Fibroblast of peridontal ligament (primary cell): ENCODE results near the gene XAF1.
"Not testable (repeated sequence)": the region's sequence is repeated elsewhere in the genome, so short reads cannot be mapped to it uniquely, and the experiment has no call there.

Source experiments
- DNase-seq: peaks from one replicate; pipeline ENCODE4 v3.0.0-alpha.2; 2010; ENCODE audit errors: extremely low read depth

Gene XAF1, protein sequence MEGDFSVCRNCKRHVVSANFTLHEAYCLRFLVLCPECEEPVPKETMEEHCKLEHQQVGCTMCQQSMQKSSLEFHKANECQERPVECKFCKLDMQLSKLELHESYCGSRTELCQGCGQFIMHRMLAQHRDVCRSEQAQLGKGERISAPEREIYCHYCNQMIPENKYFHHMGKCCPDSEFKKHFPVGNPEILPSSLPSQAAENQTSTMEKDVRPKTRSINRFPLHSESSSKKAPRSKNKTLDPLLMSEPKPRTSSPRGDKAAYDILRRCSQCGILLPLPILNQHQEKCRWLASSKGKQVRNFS

DNA sequence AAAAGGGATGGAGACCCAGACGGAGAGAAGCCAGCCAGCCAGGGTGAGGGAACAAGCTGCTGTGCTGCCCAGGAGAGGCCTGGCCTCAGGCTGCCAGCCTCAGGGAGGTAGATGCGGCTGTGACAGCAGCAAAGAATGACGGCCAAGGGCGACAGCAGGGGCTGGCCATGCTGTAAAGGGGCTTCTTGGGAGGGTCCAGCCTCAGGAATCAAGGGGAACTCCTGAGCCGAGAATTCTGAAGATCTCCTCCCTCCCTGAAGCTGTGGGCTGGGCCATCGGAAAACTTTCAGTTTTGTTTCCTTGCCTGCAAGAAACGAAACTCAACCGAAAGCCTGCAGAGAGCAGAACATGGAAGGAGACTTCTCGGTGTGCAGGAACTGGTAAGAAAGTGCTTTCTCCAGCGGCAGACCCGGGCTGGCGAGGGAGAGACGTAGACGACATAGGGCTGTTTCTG lies at the start of gene XAF1:
Gene XAF1, plus strand, starts transcription at position 316 of the 454 bp plus-strand sequence. Its CDS starts 33 bp downstream, at position 349.
- DNase-seq, result peak; percentile 77

DNA sequence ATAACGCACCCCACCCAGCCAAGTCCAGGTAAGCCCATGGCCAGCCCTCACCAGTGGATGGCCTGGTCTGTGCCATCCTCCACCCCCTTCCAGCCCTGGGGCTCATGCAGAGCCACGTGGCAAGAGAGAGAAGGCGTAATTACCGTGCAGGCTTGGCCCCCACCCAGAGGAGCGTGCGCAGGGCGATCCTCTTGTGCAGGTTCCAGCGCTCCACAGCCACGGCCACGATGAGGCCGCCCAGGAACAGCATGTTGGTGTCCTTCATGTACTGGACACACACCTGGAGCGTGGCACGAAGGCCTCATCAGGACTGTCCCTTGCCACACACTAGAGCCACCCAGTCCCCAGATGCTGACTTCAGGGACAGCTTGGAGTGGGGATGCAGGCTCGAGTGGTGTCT lies 49.3 kb upstream of the XAF1 start:
- DNase-seq, result no peak

DNA sequence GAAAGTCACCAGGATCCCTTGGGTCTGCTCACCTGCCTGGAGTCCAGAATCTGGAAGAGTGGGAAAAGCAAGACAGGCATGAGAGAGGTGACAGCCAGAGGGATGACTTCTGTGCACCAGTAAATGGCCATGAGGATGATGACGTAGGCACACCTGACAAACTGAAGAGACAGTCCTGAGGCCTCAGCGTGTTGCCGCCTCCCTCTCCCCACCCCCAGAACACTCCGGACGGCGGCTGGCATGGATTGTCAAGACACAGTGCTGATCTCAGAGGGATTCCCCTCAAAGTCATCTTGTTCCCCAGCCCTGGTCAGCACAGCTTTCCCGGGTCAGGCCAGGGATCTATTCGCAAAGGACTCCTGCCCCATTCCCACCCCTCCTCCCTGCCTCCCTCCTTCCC lies 48.9 kb upstream of the XAF1 start:
- DNase-seq, result no peak

- no peak for DNase-seq
These were observed 47.4 kb upstream of the XAF1 start for GRCh38 chr17:6708357-6708961.

DNA sequence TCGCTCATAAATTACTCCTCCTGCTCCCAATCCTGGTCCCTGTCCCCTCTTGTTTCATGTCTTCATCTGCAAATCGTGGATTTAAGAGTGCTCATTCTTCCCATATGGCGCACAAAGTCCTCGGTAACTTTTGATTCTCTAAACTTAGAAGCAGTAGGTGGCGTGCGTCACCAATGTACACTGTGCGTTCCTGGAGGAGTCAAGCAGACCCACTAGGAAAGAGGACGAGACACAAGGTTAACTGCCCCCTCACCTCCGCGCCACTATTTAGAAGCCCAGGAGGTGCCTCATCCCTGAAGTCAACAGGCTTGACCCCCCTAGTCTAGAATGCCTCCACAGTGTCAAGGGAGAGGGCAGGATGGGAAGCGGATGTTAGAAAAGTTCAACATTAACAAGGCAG lies 45.5 kb upstream of the XAF1 start:
- DNase-seq, result no peak

DNA sequence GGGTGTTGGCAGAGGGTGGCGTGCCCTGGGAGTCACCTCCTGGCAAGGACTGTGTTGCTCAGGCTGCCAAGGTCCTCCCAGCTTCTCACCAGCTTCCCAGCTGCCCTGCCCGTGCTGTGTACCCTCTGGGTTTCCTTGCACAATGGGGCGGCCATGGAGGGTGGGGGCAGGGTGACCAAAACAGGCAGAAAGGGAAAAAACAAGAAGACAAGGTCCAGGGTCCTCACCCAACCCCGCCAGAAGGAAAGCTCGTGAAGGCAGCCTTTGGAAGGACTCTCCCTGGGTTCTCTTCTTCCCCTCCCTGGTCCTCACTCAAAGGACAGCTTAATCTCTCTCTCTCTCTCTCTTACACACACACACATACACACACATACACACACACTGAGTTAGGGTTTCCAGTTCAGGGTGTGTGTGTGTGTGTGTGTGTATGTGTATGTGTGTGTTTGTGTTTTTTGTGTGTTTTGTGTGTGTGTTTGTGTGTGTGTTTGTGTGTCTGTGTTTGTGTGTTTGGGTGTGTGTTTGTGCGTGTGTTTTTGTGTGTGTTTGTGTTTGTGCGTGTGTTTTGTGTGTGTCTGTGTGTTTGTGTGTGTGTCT lies 44.7 kb upstream of the XAF1 start:
- DNase-seq, result no peak

GRCh38 chr17:6711681-6712057 lies 44.2 kb upstream of the XAF1 start:
- no peak for DNase-seq

DNA sequence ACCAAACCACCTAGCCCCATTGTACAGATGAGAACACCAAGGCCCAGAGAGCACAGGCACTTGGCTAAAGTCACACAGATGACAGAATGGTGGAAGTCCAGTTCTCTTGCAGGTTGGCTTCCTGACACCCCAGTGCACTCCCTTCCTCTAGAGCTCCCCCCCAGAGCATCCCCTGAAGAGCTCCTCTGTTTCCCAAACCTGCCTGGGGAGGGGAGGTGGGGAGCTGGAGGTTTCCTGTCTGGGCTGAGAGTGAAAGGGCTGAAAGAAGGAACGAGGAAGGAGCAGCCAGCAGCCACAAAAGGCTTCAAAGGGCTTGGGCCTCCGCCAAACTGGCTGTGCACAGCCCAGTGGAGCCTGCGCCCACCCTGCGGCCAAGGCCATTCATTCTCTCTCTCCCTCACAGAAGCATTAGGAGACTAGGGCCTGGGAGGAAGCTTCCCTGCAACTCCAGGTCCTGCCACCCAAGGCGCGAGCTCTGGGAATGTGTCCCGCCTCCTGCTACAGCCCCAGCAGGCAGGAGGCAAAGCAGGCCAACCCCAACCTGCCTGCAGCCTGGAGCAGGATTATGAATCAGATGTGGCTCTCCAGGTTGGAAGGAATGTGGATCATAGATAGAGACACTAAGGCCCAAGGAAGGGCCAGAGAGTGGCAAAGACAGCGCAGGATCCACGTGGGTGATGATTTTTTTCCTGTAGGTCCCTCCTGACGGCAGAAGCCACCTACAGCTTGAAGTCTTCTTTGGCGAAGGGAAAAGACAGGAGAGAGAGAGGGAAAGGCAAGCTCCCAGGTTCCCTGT lies 43.6 kb upstream of the XAF1 start:
- DNase-seq, result no peak

DNA sequence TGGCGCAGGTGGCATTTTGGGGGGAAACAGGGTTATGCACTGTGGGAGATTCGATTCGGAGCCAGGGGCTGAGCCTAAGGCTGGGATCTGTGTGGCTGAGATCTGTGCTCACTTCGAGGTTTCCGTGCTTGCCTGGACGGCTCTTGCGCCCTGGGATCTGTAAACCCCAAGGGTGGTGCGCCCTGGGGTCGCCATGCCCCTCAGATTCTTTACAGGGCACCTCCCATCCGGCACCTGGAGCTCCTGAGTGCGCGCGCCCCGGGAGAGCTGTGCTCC lies 43.1 kb upstream of the XAF1 start:
- no peak for DNase-seq

- DNase-seq, result no peak
These were observed 42.5 kb upstream of the XAF1 start, which contains the start of gene SLC13A5 for GRCh38 chr17:6713130-6713917. Gene SLC13A5, minus strand, starts transcription at chr17:6713369. Its CDS starts 36 bp downstream, at chr17:6713333.

DNA sequence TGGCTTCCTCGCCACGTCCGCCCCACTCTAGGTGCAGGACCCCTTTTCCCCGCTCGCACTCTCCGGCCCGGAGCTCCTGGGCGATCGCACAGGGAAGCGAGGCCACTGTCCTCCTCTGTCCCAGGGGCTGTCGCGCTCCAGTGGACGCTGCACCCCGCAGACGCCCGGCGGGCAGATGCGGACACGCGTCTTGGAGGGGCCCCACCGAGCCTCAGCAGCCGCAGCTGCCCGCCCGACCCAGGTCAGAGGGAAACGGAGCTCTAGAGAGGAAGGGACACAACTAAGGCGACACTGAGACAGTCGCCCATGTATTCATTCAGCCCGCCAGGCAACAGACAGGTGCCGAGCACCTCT lies 42.0 kb upstream of the XAF1 start:
- DNase-seq, result no peak

DNA sequence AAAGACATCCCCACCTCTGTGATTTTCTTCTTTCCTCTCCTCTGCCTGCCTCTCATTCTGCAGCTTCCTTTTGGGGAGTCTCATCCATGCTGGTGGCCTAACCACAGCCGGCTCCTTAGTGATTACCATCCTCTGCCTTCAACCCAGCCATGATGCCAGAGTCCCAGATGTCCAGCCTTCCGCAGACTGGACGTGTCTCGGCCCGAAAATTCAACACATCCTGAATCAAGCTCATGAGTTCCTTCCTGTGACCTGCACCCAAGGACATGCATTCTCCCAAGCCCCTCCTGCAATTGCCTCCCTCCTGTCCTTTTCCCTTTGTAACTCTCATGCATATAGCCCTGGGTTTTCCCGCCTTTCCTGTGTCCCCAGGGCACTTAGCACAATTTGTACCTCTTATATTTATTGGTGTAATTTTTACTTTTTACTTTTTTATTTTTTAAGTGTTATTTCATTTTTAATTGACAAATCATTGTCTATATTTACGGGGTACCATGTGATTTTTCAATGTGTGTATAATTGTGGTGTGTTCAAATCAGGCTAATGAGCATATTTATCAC lies 41.5 kb upstream of the XAF1 start:
- no peak for DNase-seq

- no peak for DNase-seq
These were observed 39.1 kb upstream of the XAF1 start for GRCh38 chr17:6716736-6717135.

GRCh38 chr17:6721744-6722143 lies 34.1 kb upstream of the XAF1 start:
- DNase-seq, result no peak

GRCh38 chr17:6724009-6724408 lies 31.8 kb upstream of the XAF1 start:
- no peak for DNase-seq

GRCh38 chr17:6729531-6729930 lies 26.3 kb upstream of the XAF1 start:
- DNase-seq, result no peak

GRCh38 chr17:6746665-6747064 lies 9.2 kb upstream of the XAF1 start:
- DNase-seq, result not testable (repeated sequence)

GRCh38 chr17:6748617-6749016 lies 7.2 kb upstream of the XAF1 start:
- no peak for DNase-seq

GRCh38 chr17:6749519-6749918 lies 6.3 kb upstream of the XAF1 start:
- peak; percentile 18 for DNase-seq

DNA sequence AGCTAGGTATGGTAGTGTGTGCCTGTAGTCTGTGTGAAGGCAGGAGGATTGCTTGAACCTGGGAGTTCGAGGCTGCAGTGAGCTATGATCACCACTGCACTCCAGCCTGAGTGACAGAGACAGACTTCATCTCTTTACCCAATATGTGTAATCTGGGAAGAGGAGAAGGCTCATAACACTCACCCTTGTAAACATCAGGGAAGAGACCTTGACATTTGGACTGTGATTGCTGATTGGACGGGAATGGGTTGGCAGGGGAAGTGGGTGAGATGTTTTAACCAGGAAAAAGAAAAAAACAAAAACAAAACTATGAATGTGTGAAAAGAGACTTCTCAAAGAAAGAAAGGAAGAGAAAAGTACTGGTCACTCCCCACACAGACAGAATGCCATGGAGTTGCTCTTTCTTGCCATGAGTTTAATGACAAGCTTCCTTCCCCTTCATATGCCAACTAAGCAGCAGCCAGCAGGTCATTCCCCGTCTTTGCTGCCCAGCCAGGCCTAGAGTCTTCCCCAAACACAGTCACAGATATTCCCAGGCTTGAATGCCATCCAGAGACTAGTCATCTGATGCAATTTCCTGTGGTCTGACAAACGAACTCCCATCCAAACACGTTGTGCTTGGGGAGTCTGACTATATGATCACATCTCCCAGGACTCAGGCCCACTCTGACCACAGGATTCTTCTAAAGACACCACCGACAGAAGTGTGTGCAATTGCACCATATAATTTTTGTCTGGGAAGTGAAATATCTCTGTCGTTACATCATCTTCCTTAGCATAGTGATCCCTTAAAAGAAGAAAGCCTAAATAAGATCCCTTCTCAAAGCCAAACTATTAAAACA lies 3.6 kb upstream of the XAF1 start:
- DNase-seq, result peak; percentile 100

GRCh38 chr17:6753006-6753445 lies 2.8 kb upstream of the XAF1 start:
- DNase-seq, result peak; percentile 77
